Ishikawa (cell line): Measurements from ENCODE around the gene MIB1.

ENCODE experiments used
- CEBPB ChIP-seq: IDR thresholded peaks from 2 replicates; pipeline ENCODE4 v1.6.1; 2012
- CREB1 ChIP-seq: IDR thresholded peaks from 2 replicates; pipeline ENCODE4 v1.6.1; 2012; ENCODE audit warnings: low read depth
- EGR1 ChIP-seq: IDR thresholded peaks from 2 replicates; pipeline ENCODE4 v1.6.1; 2012
- EP300 ChIP-seq: IDR thresholded peaks from 2 replicates; pipeline ENCODE4 v1.6.1; 2012; ENCODE audit warnings: borderline replicate concordance
- FOXM1 ChIP-seq: IDR thresholded peaks from 2 replicates; pipeline ENCODE4 v1.6.1; 2012; ENCODE audit warnings: low read depth, borderline replicate concordance
- RAD21 ChIP-seq: IDR thresholded peaks from 2 replicates; pipeline ENCODE4 v1.6.1; 2012; ENCODE audit warnings: low read depth
- REST ChIP-seq: IDR thresholded peaks from 2 replicates; pipeline ENCODE4 v1.6.1; 2012; ENCODE audit warnings: low read depth, mild to moderate bottlenecking
- TAF1 ChIP-seq: IDR thresholded peaks from 2 replicates; pipeline ENCODE4 v1.6.1; 2012; ENCODE audit warnings: low read depth, mild to moderate bottlenecking
- TCF12 ChIP-seq: IDR thresholded peaks from 2 replicates; pipeline ENCODE4 v1.6.1; 2012; ENCODE audit warnings: low read depth
- TEAD4 ChIP-seq: IDR thresholded peaks from 2 replicates; pipeline ENCODE4 v1.6.1; 2012
- USF1 ChIP-seq: IDR thresholded peaks from 2 replicates; pipeline ENCODE4 v1.6.1; 2012
- YY1 ChIP-seq: IDR thresholded peaks from 2 replicates; pipeline ENCODE4 v1.6.1; 2012; ENCODE audit warnings: low read depth
- ZBTB7A ChIP-seq: IDR thresholded peaks from 2 replicates; pipeline ENCODE4 v1.6.1; 2012; ENCODE audit warnings: low read depth
- TF ChIP-seq, protein P1 (sequence below): IDR thresholded peaks from 2 replicates; pipeline ENCODE4 v1.6.1; 2012

DNA sequence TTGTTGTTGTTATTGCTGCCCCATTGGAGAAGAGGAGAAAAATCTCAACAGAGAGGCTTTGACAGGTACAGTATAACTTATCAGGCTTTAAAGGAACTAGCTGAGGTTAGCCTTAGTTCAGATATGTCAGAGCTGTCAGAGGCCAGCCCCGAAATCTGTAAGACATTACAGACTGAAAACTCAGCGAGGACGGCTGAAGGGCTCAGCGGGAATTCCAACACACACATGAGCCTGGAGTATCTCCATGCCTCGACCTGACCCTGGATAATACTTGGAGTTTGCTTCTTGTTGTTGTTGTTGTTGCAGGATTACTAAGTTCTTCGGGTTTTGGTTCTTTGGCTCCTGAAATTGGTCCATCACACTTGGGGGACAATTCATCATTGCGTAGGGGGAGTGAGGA is 166.9 kb downstream of the MIB1 start:
- TF ChIP-seq TAF1, result no peak
- TF ChIP-seq, protein P1, sequence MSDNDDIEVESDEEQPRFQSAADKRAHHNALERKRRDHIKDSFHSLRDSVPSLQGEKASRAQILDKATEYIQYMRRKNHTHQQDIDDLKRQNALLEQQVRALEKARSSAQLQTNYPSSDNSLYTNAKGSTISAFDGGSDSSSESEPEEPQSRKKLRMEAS, result no peak
- TF ChIP-seq YY1, result no peak
- no peak for TF ChIP-seq EP300
- TF ChIP-seq USF1, result no peak
- TF ChIP-seq FOXM1, result no peak
- TF ChIP-seq ZBTB7A, result no peak
- no peak for TF ChIP-seq CEBPB
- no peak for TF ChIP-seq REST
- no peak for TF ChIP-seq EGR1
- TF ChIP-seq TCF12, result no peak
- no peak for TF ChIP-seq RAD21
- no peak for TF ChIP-seq CREB1
- TF ChIP-seq TEAD4, result no peak
